RPMI8226 (cell line): Measurements from ENCODE around the gene EVA1C.
"Not testable (repeated sequence)": the region's sequence is repeated elsewhere in the genome, so short reads cannot be mapped to it uniquely, and the experiment has no call there.

Experiments
- DNase-seq: peaks from one replicate; pipeline ENCODE4 v3.0.0-alpha.2; 2015

EVA1C gene

DNA sequence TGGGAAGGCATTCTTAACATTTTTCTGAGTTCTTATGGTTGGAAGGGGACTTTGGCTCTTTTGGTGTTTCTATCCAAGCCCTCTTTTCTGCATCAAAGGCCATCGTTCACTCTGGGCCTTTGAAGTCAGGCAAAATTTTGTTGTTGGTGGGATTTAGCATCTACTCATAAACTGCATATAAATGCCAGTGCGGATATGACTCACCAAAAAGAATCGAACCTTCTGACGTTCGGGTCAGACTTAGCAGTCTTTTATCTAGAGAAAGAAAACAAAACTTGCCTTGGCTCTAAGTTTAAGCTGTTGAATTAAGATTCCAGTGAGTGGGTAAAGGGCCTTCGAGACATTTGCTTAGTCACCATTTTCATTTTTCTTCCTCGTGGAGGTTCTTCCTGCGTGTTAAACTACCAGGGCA is 51.4 kb downstream of the EVA1C start:
- DNase-seq = no peak

DNA sequence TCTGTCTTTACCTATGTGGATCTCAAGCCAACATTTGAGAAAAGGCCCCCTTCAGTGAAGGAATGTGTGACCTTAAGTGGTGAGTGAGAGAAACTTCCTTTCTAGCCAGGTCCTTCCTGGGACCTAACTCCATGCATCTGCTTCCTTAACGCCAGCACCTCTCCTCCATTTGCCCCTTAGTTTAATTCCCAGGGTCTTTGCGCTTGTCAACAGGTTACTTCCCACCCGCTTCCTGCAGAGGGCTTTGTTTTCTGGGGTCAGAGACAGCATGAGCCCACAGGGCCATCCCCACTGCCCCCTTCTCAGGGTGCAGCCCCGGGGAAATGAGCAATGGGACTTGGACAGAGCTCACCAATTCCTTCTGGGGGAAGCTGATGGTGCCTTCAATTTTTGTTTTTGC is 54.8 kb downstream of the EVA1C start:
- DNase-seq = no peak

DNA sequence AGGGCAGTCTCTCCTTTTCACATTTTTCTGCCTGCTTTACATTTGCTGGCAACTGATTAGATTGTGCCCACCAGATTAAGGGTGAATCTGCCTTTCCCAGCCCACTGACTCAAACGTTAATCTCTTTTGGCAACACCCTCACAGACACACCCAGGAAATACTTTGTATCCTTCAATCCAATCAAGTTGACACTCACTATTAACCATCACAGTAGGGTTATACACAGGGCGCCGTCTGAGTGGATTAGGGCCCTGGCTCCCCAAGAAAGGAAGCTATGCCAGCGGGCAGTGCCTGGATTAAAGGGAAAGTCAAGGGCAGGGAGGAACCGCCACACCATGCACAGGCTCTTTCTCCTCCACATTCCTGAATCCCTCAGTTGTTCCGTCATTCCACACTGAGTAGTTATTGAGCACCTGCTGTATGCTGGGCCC is 56.2 kb downstream of the EVA1C start:
- DNase-seq = no peak

DNA sequence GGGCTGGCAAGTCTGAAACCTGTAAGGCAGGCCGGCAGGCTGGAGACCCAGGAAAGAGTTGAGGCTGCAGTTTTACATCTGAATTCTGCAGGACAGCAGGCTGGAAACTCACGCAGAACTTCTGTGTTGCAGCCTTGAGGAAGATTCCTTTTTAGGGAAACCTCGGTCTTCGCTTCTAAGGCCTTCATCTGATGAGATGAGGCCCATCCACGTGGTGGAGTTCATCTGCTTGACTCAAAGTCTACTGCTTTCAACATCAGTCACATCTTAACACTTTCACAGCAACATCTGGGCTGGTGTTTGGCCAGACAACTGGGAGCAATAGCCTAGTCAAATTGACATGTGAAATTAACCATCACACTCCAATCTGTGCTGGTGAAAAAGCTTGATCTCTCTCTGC is 57.1 kb downstream of the EVA1C start:
- no peak for DNase-seq

DNA sequence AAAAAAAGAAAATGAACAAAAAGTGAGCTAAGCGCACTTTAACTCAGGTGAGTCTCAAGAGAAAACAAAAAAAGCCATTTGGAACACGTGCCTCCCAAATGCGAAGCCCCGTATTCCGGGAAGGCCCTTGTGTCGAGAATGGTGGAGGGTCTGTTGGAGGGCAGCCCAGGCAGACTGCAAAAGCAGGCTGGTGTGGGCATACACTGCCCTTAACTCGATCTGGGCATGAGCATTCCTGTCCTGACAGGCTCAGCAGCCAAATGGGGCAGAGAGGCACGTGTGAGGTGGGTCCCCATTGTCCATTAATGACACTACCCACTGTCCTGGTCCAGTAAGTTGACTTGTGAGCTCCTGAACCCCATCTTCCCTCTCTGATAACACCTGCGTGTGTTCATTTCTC is 57.7 kb downstream of the EVA1C start:
- no peak for DNase-seq

DNA sequence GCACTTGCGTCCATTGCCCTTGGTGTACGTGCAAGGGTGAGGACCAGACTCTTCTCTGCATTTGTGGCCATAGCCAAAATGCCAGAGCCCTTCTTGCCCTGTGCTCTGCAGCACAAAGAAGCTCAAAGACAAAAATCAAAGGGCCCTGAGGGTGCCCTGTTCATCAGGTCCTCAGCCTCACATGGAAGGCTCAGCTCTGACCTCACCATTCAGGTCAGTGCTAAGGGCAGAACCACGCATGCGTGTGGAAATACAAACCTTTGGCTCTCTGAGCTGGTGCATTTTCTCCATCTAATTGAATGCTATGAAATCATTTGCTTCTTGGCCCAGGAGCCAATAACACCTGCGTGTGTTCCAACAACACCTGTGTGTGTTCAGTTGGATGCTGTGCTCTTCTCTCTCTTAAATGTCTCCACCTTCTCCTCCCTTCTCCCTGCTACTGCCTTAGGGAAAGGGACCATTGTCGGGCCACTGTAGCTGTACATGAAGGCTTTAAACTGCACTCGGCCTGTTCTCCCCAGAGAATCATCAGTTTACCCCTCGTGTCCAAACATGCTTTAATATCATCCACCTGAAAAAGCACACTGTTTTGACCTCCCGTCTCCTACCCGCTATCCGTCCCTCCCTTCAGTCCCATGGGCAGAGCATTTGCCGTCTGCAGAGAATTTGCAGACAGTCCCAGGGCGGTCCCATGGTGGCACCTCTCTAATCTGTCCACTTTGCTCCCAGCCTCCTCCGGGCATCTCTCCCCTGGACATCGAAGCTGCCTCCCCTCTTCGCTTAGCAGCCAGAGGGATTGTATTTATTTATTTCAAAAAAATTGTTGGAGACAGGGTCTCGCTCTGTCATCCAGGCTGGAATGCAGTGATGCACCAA is 60.6 kb downstream of the EVA1C start:
- no peak for DNase-seq

DNA sequence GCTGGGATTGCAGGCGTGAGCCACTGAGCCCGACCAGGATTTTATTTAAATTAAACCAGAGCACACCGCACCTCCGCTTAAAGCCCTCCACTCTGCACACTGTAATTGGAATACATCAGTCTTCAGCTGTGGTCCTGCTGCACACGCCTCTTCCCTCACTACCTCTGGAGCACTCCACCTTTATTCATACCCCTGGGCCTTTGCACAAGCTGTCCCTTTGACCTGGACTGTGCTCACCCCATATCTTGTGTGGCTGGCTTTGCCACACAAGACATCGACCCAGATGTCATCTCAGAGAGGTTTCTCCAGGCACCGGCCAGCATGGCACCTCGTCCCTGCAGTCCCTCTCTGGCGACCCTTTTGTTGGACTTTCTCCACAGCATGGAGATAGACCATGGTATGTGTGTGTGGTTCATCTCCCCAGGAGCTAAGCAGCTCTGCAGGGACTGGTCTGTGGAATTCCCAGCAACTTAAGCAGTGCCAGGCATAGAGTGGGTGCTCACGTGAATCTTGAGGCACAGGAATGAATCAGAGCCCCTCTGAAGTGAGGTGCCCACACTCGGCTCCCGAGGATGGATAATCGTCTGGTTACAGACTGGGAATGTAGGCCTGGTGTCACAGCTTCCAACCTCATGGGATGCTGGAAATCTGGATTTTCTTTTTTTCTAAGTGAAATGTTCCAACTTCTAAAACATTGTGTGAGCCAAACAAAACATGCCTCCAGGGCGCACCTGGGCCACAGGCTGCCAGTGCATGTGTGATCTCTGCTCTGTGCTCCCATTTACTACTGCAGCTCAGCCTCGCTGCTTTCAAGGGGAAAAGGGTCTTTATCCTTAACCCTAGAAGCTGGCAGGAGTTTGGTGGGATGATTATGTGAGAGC is 61.9 kb downstream of the EVA1C start:
- DNase-seq = no peak

DNA sequence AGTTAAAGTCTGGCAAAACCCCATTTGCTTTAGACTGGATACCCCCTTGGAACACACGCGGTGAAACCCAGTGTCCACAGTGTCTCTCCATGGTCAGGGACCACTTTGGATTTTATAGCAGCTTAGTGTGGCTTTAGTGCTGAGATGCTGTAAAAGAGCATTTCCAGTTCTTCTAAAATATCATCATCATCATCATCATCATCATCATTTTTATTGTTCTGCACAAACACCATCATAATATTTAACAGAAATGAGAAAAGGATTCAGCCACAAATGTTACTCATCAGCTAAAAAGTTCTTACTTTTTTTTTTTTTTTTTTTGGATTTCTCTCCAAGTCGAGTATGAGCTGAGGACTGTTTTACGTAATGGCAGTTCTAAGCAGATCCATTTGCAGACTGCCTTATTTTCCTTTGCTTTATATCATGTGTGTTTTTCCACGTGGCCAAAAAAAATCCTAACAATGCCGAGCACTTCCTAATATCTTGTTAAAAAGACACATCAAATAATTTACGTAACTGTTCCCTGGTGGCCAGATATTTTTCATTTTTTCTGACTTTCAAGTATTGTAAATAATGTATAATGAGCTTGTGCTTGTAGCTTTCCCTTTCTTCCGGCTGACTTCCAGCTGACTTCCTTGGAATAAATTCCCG is 62.8 kb downstream of the EVA1C start:
- no peak for DNase-seq

DNA sequence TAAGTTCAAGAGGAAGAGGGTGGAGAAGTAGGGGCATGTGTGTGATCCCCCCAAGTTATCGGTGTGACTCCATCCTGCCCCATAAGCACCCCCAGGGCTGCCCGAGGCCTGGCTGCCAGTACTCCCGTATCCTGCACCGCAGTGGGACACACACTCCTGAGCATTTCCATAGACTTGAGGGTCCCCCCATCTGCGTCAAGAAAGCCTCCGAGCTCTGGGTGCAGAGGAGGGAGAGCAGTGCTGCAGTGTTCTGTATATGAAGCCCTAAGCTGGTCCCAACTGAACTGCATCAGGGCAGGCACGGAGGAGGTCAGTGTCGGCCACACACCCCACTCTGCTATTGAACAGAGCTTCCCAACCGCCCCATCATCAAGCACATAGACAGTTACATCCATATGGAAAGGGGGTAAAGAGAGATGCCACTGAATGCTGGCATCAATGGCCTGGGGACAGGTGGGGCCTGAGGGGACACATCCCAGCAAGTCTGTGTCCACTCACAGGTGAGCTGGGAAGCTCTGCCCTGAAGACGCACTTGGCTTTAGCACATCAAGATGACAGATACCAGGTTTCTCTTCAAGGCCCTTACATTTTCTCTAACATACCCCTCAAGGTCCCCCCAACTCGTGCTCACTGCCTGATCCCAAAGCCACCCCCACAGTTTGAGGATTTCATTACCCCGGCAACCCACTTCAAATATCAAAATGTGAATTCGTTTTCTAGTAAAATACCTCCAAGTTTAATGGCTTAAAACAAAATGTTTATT is 64.3 kb downstream of the EVA1C start:
- no peak for DNase-seq

DNA sequence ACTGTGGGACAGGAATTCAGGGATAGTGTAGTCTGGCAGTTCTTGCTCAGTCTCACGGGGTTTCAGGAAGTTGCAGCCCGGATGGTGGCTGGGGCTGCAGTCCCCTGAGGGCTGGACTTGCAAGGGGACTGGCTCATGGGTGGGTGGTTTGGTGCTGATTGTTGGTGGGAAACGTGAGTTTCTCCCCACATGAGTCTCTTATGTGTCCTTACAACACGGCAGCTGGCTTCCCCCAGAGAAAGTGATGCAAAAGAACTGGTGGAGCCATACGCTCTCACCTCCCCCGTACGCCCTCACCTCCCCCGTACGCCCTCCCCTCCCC is 64.9 kb downstream of the EVA1C start:
- no peak for DNase-seq

DNA sequence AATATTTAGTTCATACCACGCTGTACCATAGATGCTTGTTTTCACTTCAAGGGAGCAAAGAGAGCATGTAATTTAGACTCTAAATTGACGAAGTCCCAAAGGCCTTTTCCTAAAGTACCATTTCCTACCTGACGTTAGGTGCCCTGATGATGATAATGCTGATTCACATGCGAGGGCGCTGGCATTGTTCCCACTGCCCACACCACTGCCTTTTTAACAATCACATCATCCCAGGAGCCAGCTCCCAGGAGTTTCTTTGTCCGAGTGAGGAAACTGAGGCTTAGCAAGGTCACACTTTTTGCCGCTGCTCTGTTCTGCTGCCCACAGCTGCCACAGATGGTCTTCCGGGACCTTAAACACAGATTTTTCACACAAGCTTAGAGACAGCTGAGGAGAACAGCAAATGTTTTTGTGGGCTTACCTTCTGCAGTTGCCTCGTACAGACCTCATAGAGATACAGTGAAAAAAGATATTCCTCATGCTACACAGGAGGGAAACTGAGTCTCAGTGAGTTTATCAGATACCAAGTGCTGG is 69.4 kb downstream of the EVA1C start:
- no peak for DNase-seq

DNA sequence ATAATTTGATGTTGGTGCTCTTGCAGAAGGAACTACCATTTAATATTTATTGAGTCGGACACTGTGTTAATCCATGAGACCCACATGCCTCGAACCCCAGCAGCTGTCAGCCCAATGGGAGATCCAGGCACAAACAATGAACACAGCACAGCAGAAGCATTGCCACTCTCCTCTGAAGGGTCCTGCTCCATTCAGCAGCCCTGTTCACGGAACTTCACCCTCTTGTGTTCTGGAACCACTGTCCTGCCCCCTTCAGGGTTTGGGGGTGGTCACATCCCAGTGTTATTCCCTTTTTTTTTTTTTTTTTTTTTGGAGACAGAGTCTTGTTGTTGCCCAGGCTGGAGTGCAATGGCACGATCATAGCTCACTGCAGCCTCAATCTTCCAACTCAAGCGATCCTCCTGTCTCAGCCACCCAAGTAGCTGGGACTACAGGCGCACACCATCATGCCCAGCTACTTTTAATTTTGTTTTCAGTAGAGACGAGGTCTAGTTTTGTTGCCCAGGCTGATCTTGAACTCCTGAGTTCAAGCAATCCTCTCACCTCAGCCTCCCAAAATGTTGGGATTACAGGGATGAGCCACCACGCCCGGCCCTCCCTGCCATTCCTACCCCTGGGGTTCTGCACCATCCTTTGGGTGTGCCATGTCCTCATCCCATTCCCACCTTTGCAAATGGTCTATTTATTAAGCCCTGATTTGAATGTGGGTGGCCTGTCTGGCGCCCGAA is 70.2 kb downstream of the EVA1C start:
- DNase-seq = no peak

DNA sequence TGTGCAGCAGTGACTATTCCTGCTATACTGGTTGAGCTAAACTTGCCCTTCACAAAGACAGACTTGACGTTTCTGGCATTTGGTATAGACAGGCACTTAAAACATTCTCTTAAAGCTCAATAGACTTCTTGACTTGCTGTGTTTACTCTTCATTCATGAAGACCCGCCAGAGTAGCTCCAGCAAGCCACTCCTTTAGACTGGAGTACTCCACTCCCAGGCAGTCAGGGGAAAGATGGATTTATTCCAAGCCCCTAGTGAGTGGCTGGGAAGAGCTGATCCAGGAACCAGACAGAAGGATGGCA is 70.7 kb downstream of the EVA1C start:
- DNase-seq = no peak

DNA sequence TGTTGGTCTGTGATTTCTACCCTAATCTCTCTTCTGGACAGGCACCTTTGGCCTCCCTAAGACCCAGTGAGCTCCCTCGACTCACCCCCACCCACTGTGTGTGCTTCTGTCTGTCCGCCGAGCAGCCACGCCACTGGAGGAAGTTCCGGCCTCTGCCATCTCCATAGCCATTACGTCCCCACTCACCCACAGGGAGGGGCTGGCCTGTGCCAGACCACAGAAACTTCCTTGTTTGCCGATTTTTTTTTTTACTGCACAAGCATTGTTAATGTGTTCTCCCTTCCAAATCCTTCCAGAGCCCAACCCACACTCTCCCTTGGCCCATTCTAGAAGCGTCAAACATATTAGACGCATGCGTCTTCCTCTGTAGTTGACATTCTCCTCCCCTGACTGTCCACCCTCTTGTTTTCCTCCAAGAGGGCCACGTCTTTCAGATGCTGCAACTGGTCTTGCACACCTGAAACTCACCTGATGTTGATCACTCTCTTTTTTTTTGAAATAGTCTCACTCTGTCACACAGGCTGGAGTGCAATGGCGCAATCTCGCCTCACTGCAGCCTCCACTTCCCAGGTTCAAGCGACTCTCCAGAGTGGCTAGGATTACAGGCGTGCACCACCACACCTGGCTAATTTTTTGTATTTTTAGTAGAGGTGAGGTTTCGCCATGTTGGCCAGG is 72.3 kb downstream of the EVA1C start:
- no peak for DNase-seq

DNA sequence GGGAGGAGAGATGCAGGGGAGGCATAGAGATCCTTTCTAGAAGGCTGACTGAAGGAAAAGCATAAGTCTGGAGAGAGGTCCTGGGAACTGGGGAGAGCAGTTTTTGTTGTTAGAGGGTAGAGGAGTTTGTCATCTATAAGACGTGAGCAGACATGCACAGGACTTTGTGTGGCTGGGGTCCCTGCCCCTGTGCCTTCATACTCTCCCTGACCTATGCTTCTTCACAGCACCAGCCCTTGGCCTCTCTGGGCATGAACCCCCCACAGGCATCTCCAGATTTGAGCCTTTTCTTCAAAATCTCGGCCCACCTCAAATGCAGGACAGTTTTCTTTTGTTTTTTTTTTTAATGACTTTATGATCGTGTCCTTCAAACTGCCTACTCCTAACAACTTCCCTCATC is 79.9 kb downstream of the EVA1C start:
- DNase-seq = no peak

DNA sequence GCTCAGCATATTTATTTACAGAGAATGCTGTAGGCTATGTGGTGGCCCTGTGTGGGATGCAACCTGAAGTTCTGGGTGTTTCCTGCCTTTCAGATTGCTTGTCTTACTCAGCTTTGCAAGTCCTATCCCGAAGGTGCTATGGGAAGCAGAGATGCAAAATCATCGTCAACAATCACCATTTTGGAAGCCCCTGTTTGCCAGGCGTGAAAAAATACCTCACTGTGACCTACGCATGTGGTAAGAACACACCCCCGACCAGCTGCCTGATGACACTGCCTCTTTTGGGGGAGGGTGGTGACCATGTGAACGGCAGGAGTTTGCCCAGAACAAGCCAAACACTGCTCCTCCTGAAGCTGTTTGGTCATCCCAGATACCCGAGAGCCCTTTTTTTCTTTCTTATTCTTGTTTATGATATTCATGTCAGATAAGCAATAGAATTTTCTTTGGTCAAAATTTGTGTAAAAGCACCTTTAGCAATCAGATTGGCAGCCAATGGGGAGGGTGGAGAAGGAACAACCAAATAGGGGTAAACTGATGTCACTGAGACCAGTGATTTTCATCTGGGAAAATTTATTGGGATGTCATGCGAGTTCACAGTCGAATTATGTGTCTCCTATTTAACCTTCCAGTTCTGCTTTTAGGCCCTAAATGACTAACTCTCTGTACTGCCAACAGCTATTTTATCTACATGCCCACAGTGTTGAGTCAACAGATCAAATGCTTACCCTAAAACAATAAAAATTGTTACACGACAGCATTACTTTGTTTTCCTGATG is 82.6 kb downstream of the EVA1C start:
- no peak for DNase-seq

DNA sequence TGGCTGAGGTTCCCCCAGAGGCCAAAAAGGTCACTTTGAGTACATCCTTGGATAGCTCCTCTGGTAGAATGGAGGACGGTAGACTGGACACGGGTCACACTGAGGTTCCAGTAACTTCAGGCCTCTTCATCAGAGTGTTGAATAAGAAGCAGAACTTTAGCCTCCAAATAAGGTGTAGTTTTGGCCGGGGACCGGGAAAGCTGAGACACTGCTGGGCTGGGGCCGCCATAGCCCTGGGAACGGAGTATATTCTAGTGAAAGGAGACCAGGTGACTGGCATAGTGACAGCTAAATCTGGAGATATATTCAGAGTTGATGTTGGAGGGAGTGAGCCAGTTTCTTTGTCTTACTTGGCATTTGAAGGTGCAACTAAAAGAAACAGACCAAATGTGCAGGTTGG is 84.1 kb downstream of the EVA1C start:
- DNase-seq = no peak

DNA sequence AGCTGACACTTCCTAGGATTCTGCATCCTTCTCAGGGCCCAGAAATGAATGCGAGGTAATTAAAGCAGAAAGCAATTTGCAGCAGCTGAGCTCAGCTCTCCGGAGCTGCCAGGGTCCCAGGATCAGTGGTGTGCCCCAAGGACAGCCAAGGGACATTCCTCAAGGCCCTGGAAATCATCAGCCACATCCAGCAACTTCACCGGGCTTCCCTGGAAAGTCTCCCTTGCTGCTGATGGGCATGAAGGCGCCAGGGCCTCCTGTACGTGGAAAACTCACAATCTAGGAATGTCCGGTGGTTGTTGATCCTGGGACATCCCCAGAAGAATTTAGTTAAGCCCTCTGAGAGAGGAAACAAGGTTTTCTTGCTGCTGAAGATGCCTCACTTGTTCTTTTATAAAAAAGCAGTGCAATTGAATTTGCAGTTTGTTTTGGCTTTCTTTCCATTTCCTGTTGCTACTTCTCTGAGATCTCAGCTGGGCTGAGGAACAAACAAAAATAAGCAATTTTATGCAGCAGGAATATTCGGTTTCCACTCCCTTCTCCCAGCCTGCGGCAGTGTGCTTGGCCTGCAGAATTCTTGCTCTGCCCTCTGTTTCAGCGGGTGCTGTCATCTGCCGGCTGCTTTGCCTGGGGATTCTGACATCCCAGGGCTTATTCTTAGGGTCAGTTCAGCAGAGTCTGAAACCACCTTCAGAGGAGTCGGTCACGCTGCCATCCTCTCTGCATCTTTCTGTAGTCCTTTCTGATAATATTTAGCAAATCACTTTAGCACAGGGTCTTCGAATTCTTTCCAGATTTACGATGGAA is 86.9 kb downstream of the EVA1C start:
- no peak for DNase-seq

DNA sequence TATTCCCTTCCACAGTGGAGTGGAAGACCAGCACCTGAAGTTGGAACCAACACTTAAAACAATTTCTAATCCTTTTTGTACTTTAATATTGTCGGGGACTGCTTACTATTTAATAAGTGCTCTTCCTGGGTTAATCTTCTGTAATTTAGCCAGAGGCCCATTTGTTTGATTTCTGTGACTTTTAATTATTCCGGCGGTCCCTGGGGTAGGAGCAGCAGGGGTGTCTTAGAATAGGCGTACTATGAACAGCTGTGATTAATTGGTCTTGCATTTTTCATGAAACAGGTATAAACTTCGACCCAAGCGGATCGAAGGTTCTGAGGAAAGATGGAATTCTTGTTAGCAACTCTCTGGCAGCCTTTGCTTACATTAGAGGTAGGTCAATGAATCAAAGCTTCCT is 91.1 kb downstream of the EVA1C start:
- not testable (repeated sequence) for DNase-seq

DNA sequence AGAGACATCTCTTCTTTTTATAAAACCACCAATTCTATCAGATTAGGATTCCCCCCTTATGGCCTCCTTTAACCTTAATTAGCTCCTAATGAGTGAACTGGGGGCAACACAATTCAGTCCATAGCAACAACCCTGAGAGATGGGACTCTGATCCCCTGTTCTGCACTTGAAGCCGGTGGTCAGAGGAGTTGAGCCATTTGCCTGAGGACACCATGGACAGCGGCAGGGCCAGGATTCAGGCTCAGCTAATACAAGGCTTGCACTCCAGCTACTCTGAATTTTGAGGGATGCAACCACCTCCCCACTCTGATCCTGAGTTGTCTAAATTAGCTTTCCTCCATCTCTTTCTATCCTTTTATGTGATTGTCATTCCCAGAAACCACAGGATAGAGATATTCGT is 93.3 kb downstream of the EVA1C start:
- not testable (repeated sequence) for DNase-seq
